Muscle of leg (tissue), 16 donors: ENCODE data around the gene ZNF778. TPM values are rescaled to one million over a fixed set of nuclear protein-coding genes. Genes with fewer than 3 reads are reported as not detected.

Experiments
- DNase-seq: peaks from one replicate; pipeline ENCODE4 v3.0.0; 2013
- H3K27ac ChIP-seq: one replicate; pipeline ENCODE4 v1.5.1; 2013; ENCODE audit warnings: mild to moderate bottlenecking, low read length, control low read depth
- H3K27me3 ChIP-seq: one replicate; pipeline ENCODE4 v1.6.1; 2013; ENCODE audit warnings: low read length; ENCODE audit not compliant: control insufficient read depth, insufficient read depth
- H3K36me3 ChIP-seq: one replicate; pipeline ENCODE4 v1.6.1; 2013; ENCODE audit warnings: low read length; ENCODE audit not compliant: control insufficient read depth, insufficient read depth
- H3K4me1 ChIP-seq: one replicate; pipeline ENCODE4 v1.6.1; 2013; ENCODE audit warnings: low read length; ENCODE audit not compliant: control insufficient read depth, insufficient read depth
- H3K4me3 ChIP-seq: one replicate; pipeline ENCODE4 v1.5.1; 2013; ENCODE audit warnings: low read length, control low read depth
- H3K9me3 ChIP-seq: replicated peaks from 2 replicates; pipeline ENCODE4 v1.6.1; 2013; ENCODE audit warnings: low read depth, low read length; ENCODE audit not compliant: control insufficient read depth
- WGBS: methylation state at CpG from one replicate; pipeline ENCODE4 v1.1.5; 2013; ENCODE audit warnings: missing lambda C conversion rate; ENCODE audit not compliant: insufficient coverage; 5-methylcytosine and 5-hydroxymethylcytosine counted together
- long read RNA-seq, 11 donors: transcript quantifications; one replicate each; lab custom pipeline, GENCODE V29; 2026
- polyA plus RNA-seq, 8 donors: library from polyadenylated mRNA; unstranded; fragments of 120-200 nt; gene quantifications; one replicate each; pipeline versions ENCODE4 v1.2.1 to v1.2.3, GENCODE V29; 2013; ENCODE audit warnings: inconsistent platforms in 1 of 8, low replicate concordance in 1 of 8; ENCODE audit not compliant: insufficient read length in 8 of 8, insufficient read depth in 1 of 8
- total RNA-seq: library from RNA; stranded (reverse); fragments of 120-200 nt; gene quantifications from one replicate; pipeline ENCODE4 v1.2.4, GENCODE V29; 2013

The ZNF778 gene
- total RNA-seq (7.0 TPM), polyA plus RNA-seq (1 to 10 TPM; 4.6 to 7.7 (median 5.4) TPM)
- long read RNA-seq, donor 1, result 0 reads
- long read RNA-seq, donor 2, result 0 reads
- long read RNA-seq, donor 3, result 0 reads
- long read RNA-seq, donor 4, partial matches to known transcripts, result 0 of 1 reads
- long read RNA-seq, donor 4, other reads (novel, unspliced or antisense), result 0 of 1 reads
- long read RNA-seq, donor 5, partial matches to known transcripts, result 0 of 1 reads
- long read RNA-seq, donor 5, other reads (novel, unspliced or antisense), result 0 of 1 reads
- long read RNA-seq, donor 6, partial matches to known transcripts, result 0 of 2 reads
- long read RNA-seq, donor 6, other reads (novel, unspliced or antisense), result 0 of 2 reads
- long read RNA-seq, donor 7, partial matches to known transcripts, result 0 of 3 reads
- long read RNA-seq, donor 7, other reads (novel, unspliced or antisense), result 0 of 3 reads
- long read RNA-seq, donor 8, result 0 reads
- long read RNA-seq, donor 9, result 0 reads
- long read RNA-seq, donor 10, partial matches to known transcripts, result 0 of 1 reads
- long read RNA-seq, donor 10, other reads (novel, unspliced or antisense), result 0 of 1 reads
- long read RNA-seq, donor 11, partial matches to known transcripts, result 0 of 1 reads
- long read RNA-seq, donor 11, other reads (novel, unspliced or antisense), result 0 of 1 reads

DNA sequence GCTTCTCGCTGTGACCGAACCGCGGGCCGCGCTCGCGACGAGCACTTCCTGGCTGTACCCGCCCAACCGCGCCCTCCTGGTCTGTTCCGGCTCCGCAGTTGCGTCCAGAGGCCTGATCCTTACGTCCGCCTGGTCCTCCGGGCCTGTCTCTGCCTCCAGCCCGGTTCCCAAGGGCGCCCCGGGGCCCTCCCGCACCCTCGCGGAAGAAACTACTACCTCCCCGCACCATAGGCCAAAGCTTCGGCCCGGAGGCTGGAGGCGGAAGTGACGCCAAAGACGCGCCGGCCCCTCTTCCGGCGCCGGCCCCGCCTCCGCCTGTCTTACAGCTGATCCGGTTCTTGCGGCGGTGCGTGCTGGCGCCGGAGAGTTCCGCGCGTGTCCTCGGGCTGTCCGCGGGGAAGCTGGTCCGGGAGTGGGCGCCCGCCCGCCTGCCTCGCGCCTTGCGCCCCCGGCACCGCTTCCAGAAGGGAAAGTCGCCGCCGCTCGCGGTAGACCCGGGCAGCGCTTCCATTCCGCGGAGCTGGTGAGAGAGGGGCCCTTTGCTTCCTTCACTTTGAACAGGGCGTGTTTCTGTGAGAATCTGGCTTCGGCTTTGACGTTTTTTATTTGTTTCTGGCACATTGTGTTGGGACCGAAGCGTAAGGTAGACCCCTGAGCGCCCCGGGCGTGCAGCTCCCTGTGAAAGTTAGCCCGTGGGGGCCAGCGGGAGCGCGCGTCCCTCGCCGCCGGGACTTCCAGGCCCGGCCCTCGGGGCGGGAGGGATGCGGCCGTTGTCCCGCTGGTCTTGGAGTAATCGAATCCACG is at the start of gene ZNF778:
ZNF778 (plus strand) TSS at position 316 of the 804 bp plus-strand sequence. CDS start 3,425 bp downstream, outside the sequence.
- 0% methylated on average over 83 of the region's 91 CpGs for WGBS
- Histone ChIP-seq H3K9me3 (no peaks in the 10 kb centered on the region), H3K27me3 (no peaks in the 10 kb centered on the region), H3K27ac (peak within 1 kb of the TSS; percentile 96), H3K4me1 (peaks cover 12% of the 10 kb centered on the region), H3K4me3 (peak within 1 kb of the TSS; percentile 96), H3K36me3 (peaks cover 23% of the 10 kb centered on the region)
- DNase-seq, result peak; percentile 92

DNA sequence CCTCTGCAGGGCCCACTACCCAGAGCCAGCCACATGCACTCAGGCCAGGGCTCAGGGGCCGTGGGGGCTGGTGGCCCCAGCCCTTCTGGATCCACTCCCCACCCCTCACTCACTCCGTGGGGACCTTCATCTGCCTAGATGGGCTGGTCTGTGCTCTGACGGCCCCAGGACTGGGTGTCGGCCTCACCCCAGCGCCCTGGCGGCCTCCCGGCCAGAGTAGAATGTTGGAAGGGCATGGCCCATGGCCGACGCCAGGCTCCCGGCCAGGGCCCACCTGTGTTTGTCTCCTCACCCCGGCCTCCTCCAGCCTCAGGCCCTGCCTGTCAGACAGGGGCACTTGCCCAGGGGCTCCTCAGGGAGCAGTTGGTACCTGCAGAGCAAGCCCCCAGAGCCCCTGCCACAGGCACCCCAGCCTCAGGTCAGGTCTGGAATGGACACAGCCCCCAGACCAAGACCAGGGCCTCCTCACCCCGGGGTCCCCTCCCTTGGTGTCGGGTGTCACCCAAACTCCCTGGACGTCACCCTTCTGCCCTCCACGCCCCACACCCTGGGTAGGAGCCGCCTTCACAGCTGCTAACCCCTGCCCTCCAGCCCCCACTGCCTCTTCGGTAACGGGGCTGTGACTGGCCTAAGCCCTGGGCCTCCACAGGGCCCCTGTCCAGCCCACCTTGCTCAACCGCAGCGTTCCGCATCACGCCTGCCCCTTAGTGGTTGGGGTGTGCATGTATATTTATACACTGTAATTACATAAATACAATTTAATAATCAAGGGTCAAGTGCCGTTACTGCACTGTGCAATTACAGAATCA is 48.9 kb upstream of the ZNF778 start:
- Histone ChIP-seq H3K36me3 (no peaks in the 10 kb centered on the region), H3K9me3 (no peaks in the 10 kb centered on the region), H3K27me3 (peaks cover 29% of the 10 kb centered on the region), H3K27ac (no peak overlapping the region), H3K4me3 (no peak overlapping the region), H3K4me1 (peaks cover 35% of the 10 kb centered on the region)
- 71% methylated on average over 15 of the region's 23 CpGs for WGBS
- no peak for DNase-seq

DNA sequence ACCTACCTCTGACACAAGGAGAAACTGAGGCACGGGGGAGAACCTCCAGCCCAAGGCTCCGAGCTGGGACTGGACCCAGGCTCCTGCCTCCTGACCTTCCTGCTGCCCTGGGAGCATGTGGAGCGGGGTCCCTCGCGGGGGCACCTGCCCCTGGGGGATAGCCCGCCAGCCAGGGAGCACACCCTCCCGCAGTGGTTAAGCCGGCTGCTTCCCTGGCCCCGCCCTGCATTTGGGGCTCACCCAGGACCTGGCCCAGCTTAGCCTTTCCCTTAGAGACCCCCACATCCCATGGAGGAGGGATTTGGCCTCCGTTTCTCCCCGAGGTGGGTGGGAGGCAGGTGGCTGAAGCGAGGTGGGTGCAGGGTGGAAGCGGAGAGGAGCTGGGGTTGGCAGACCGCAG is 47.7 kb upstream of the ZNF778 start:
- Histone ChIP-seq H3K27me3 (peaks cover 27% of the 10 kb centered on the region), H3K4me1 (peaks cover 47% of the 10 kb centered on the region), H3K27ac (no peak overlapping the region), H3K36me3 (peaks cover 3% of the 10 kb centered on the region), H3K4me3 (no peak overlapping the region), H3K9me3 (no peaks in the 10 kb centered on the region)
- WGBS, result 68% methylated on average over 6 of the region's 14 CpGs
- DNase-seq, result no peak

DNA sequence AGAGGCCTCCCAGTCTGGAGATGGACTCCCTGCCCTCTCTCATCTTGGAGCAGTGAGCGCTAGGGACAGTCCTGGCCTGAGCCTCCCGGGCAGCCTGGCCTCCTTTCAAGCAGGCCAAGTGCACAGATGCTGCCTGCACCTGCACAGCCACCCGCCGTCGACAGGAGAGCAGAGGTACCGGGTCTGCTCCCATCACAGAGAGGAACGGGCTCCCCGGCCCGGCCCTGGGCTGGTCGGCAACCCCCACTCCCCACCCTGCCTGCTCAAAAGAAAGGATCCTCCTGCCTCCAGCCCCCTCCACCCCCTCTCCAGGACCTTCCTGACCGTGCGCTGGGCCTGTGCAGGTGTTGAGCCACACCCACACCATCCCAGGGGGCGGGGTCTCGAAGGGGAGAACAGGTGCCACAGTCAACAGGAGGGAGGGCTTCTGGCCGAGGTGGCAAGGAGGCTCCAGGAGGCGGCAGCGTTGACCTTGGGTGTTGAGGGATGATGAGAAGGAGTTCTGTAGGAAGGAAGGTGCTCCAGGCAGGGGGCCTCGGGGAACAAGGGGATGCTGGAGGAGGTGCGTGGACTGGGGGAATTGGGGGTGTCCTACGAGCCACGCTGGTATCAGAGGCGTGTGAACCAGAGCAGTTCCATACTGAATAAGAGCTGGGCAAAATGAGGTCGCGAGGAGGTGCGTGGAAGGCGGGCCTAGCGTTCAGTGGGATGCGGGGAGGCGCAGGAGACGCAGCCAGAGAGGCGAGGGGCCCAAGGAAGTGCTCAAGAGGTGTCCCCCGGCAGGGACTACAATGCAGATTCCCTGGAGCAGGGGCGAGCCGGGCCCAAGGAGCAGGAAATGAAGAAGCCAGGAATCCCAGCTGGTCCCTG is 46.9 kb upstream of the ZNF778 start:
- no peak for DNase-seq
- 13% methylated on average over 30 of the region's 34 CpGs for WGBS
- Histone ChIP-seq H3K4me3 (peak overlapping the region; percentile 9), H3K27ac (no peak overlapping the region), H3K36me3 (peaks cover 3% of the 10 kb centered on the region), H3K9me3 (no peaks in the 10 kb centered on the region), H3K4me1 (peaks cover 55% of the 10 kb centered on the region), H3K27me3 (peaks cover 27% of the 10 kb centered on the region)

DNA sequence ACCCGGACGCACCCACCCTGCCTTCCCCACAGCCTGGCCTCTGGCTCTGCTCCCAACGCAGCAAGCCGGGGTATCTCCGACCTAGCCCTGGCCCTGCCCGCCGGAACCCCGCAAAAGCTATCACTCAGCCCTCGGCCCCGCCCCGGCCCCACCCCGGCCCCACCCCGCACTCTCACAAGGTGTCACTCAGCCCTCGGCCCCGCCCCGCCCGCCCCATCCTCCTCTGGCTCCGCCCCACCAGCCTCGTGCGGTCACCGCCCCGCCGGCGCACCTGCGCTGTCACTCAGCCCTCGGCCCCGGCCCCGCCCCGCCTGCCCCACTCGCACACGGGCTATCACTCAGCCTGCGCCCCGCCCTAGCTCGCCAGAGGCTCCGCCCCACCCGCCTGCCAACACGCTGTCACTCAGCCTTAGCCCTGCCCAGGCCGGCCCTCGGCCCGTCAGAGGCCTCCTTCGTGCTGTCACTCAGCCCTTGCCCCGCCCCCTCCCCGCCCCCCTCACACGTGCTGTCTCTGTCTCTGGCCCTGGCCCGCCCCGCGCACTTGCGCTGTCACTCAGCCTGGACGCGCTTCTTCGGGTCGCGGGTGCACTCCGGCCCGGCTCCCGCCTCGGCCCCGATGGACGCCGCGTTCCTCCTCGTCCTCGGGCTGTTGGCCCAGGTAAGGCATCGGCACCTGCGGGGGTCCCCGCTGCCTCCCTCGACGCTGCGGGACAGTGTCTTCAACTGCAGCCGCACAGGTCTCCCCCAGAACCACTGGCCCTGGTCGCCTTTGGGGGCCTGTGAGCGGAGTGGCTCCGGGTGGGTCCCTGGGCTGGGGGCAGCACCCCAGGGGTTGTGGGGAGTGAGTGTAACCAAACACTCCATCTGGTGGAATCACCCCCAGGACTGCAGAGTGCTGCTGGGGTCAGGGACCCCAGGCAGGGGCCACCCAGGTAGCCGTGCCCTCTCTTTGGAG is 46.0 kb upstream of the ZNF778 start, which contains the start of gene CDH15:
CDH15 (plus strand) TSS at position 533 of the 955 bp plus-strand sequence; CDS start at position 617, 84 bp downstream.
- peaks cover 27% of the 10 kb centered on the region for H3K27me3 ChIP-seq
- peaks cover 9% of the 10 kb centered on the region for H3K36me3 ChIP-seq
- peak; percentile 95 for DNase-seq
- peaks cover 63% of the 10 kb centered on the region for H3K4me1 ChIP-seq
- H3K9me3 ChIP-seq, result no peaks in the 10 kb centered on the region
- H3K4me3 ChIP-seq, result peak within 1 kb of the TSS; percentile 88
- H3K27ac ChIP-seq, result peak within 1 kb of the TSS; percentile 86
- WGBS, result 3% methylated on average over 59 of the region's 74 CpGs

GRCh38 chr16:89172171-89172527 is 45.4 kb upstream of the ZNF778 start:
- peaks cover 66% of the 10 kb centered on the region for H3K4me1 ChIP-seq
- 49% methylated on average over 10 of the region's 11 CpGs for WGBS

GRCh38 chr16:89172528-89173173 is 44.9 kb upstream of the ZNF778 start:
- H3K36me3 ChIP-seq, result peaks cover 14% of the 10 kb centered on the region
- H3K27me3 ChIP-seq, result peaks cover 27% of the 10 kb centered on the region
- H3K27ac ChIP-seq, result peak overlapping the region; percentile 86
- WGBS, result 33% methylated on average over 6 of the region's 13 CpGs
- no peaks in the 10 kb centered on the region for H3K9me3 ChIP-seq
- DNase-seq, result peak; percentile 68
- peaks cover 66% of the 10 kb centered on the region for H3K4me1 ChIP-seq
- peak overlapping the region; percentile 88 for H3K4me3 ChIP-seq

More at GRCh38 chr16:89172171-89172527, 45.4 kb upstream of the ZNF778 start:
- H3K27me3 ChIP-seq, result peaks cover 27% of the 10 kb centered on the region
- H3K4me3 ChIP-seq, result peak overlapping the region; percentile 88
- peaks cover 14% of the 10 kb centered on the region for H3K36me3 ChIP-seq
- DNase-seq, result no peak
- peak overlapping the region; percentile 86 for H3K27ac ChIP-seq
- H3K9me3 ChIP-seq, result no peaks in the 10 kb centered on the region
